ENCODE results near the gene MYH6. TPM values are rescaled to one million over a fixed set of nuclear protein-coding genes. Genes with fewer than 3 reads are reported as not detected.

The MYH6 gene
- total and polyA plus RNA-seq, 2 donors (not counting 3 experiments of a cell fraction or from before 2014, with no cell fraction given), result not detected

- dilution Hi-C loops (cut with MboI; ENCODE audit: extremely low pct_ligation_motif_present, low sequenced_read_pairs) (no loop called here), intact Hi-C loops (cut with micrococcal nuclease) (no loop called here)
- no peak overlapping the region for H3K9ac ChIP-seq (replicated peaks; ENCODE audit: extremely low read depth, insufficient read depth, low read length)
- H3K4me1 ChIP-seq (ENCODE audit: control insufficient read depth, extremely low read depth, insufficient read depth, low read length), result no peaks in the 10 kb centered on the region
- DNase-seq (ENCODE audit: low read depth, low spot score) (no peak), FAIRE-seq (no peak)
- no peak overlapping the region for H3K4me3 ChIP-seq (replicated peaks in 1 of 3; ENCODE audit: insufficient read depth in 1 of 3, low read depth in 1 of 3, low read length in 3 of 3)
- no peaks in the 10 kb centered on the region for H4K20me1 ChIP-seq (replicated peaks; ENCODE audit: control insufficient read depth, extremely low read depth, insufficient read depth, low read length)
- no peaks in the 10 kb centered on the region for H3K9me3 ChIP-seq (replicated peaks; ENCODE audit: control insufficient read depth, insufficient read depth, low read length)
- no peak overlapping the region for H2AFZ ChIP-seq (ENCODE audit: low read depth, low read length)
- no peak for TF ChIP-seq CTCF (IDR thresholded peaks at IDR 0.05; ENCODE audit: extremely low read depth in 1 of 2, insufficient read depth in 1 of 2, low read depth in 1 of 2, low read length in 2 of 2)
- TF ChIP-seq POLR2AphosphoS5 (IDR thresholded peaks at IDR 0.05; ENCODE audit: insufficient read depth, low read depth, low read length), result no peak
- no TSS peak for BruUV-seq (replicated peaks)
- peaks cover 21% of the 10 kb centered on the region in 2 experiments for H3K27me3 ChIP-seq (ENCODE audit: control insufficient read depth in 2 of 2, insufficient read depth in 2 of 2, low read length in 2 of 2)
- ChIA-PET POLR2A (no interaction called here), CTCF (no interaction called here)
- no peaks in the 10 kb centered on the region for H3K36me3 ChIP-seq (ENCODE audit: control insufficient read depth in 2 of 2, extremely low read depth in 1 of 2, insufficient read depth in 2 of 2, low read length in 2 of 2)
- no peak overlapping the region for H3K4me2 ChIP-seq (ENCODE audit: insufficient read depth, low read length)
- no peak overlapping the region for H3K27ac ChIP-seq (ENCODE audit: insufficient read depth, low read depth, low read length)
- H3K79me2 ChIP-seq (ENCODE audit: control insufficient read depth, insufficient read depth, low read length), result no peaks in the 10 kb centered on the region
- H3K9me1 ChIP-seq (replicated peaks; ENCODE audit: control insufficient read depth, extremely low read depth, insufficient read depth, low read length), result no peaks in the 10 kb centered on the region
Observed at GRCh38 chr14:23347406-23348296, 60.4 kb downstream of the MYH6 start.

- no TSS peak for BruUV-seq (replicated peaks)
- H3K4me2 ChIP-seq (ENCODE audit: insufficient read depth, low read length), result no peak overlapping the region
- dilution Hi-C loops (cut with MboI; ENCODE audit: extremely low pct_ligation_motif_present, low sequenced_read_pairs), result no loop called here
- H3K4me1 ChIP-seq (ENCODE audit: control insufficient read depth, extremely low read depth, insufficient read depth, low read length), result no peaks in the 10 kb centered on the region
- H3K9ac ChIP-seq (replicated peaks; ENCODE audit: extremely low read depth, insufficient read depth, low read length), result no peak overlapping the region
- CTCF ChIA-PET, result interaction anchor here (1.0 to 1.9 kb wide), 4 partner anchors 11 to 33 kb away, joined by 3 to 7 read pairs (median 4); no protein-coding TSS in a partner anchor
- TF ChIP-seq POLR2A (IDR thresholded peaks at IDR 0.05; ENCODE audit: low read depth, low read length), result no peak
- no peak for TF ChIP-seq CTCF (IDR thresholded peaks at IDR 0.05; ENCODE audit: extremely low read depth in 1 of 2, insufficient read depth in 1 of 2, low read depth in 1 of 2, low read length in 2 of 2)
- TF ChIP-seq JUN (IDR thresholded peaks at IDR 0.05; ENCODE audit: borderline replicate concordance, insufficient read depth, insufficient read length, low read depth), result no peak
- no peak for TF ChIP-seq POLR2AphosphoS5 (IDR thresholded peaks at IDR 0.05; ENCODE audit: insufficient read depth, low read depth, low read length)
- no peak for TF ChIP-seq MAX (IDR thresholded peaks at IDR 0.05; ENCODE audit: insufficient read depth, insufficient read length)
- TF ChIP-seq GATA2 (IDR thresholded peaks at IDR 0.05; ENCODE audit: insufficient read depth, insufficient read length, low read depth, low read length), result no peak
- no peak for TF ChIP-seq MYC (IDR thresholded peaks at IDR 0.05; ENCODE audit: low read depth, low read length)
- TF ChIP-seq FOS (IDR thresholded peaks at IDR 0.05; ENCODE audit: borderline replicate concordance, insufficient read depth, low read length), result no peak
- no peak for TF ChIP-seq EZH2 (IDR thresholded peaks at IDR 0.05; ENCODE audit: borderline replicate concordance, low read depth, low read length, severe bottlenecking)
- POLR2A ChIA-PET, result no interaction called here
- intact Hi-C loops (cut with micrococcal nuclease), result no loop called here
- H2AFZ ChIP-seq (ENCODE audit: low read depth, low read length), result no peak overlapping the region
- H3K9me3 ChIP-seq (replicated peaks; ENCODE audit: control insufficient read depth, insufficient read depth, low read length), result no peaks in the 10 kb centered on the region
- DNase-seq (ENCODE audit: low read depth, low spot score) (no peak), FAIRE-seq (no peak)
- H3K4me3 ChIP-seq (replicated peaks in 1 of 3; ENCODE audit: insufficient read depth in 1 of 3, low read depth in 1 of 3, low read length in 3 of 3), result no peak overlapping the region
- H3K79me2 ChIP-seq (ENCODE audit: control insufficient read depth, insufficient read depth, low read length), result no peaks in the 10 kb centered on the region
- H3K27me3 ChIP-seq (ENCODE audit: control insufficient read depth in 2 of 2, insufficient read depth in 2 of 2, low read length in 2 of 2), result peaks cover 16 to 20% of the 10 kb centered on the region in 2 experiments
- no peaks in the 10 kb centered on the region for H3K9me1 ChIP-seq (replicated peaks; ENCODE audit: control insufficient read depth, extremely low read depth, insufficient read depth, low read length)
- H4K20me1 ChIP-seq (replicated peaks; ENCODE audit: control insufficient read depth, extremely low read depth, insufficient read depth, low read length), result no peaks in the 10 kb centered on the region
- no peak overlapping the region for H3K27ac ChIP-seq (ENCODE audit: insufficient read depth, low read depth, low read length)
- H3K36me3 ChIP-seq (ENCODE audit: control insufficient read depth in 2 of 2, extremely low read depth in 1 of 2, insufficient read depth in 2 of 2, low read length in 2 of 2), result no peaks in the 10 kb centered on the region
Observed at GRCh38 chr14:23346693-23347405, 61.2 kb downstream of the MYH6 start.

All from endothelial cell of umbilical vein (primary cell).